Iris pigment epithelial cell (primary cell): ENCODE measurements around the gene PTF1A.
"Not testable (repeated sequence)": the region's sequence is repeated elsewhere in the genome, so short reads cannot be mapped to it uniquely, and the experiment has no call there.

Experiments
- DNase-seq: peaks from one replicate; pipeline ENCODE4 v3.0.0-alpha.2; 2011; ENCODE audit warnings: low read depth

Gene PTF1A

DNA sequence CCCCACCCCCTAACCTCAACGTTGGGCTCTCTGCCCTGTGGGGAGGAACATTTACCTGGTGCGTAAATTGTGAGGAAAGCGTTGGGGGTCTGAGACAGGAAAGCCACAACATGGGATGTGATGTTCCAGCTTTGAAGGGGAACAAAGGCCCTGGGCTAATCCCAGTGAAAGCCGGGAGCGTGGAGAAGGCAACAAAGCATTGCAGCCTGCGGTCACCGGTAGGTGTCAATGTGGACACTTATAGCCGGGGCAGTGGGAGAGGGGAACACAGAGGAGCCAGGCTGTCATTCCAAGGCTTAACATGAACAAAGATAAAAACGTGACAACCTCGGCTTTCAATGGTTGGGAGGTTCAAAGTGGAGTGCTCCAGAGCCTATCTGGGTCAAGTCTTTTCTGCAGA lies 12.7 kb downstream of the PTF1A start:
- no peak for DNase-seq

DNA sequence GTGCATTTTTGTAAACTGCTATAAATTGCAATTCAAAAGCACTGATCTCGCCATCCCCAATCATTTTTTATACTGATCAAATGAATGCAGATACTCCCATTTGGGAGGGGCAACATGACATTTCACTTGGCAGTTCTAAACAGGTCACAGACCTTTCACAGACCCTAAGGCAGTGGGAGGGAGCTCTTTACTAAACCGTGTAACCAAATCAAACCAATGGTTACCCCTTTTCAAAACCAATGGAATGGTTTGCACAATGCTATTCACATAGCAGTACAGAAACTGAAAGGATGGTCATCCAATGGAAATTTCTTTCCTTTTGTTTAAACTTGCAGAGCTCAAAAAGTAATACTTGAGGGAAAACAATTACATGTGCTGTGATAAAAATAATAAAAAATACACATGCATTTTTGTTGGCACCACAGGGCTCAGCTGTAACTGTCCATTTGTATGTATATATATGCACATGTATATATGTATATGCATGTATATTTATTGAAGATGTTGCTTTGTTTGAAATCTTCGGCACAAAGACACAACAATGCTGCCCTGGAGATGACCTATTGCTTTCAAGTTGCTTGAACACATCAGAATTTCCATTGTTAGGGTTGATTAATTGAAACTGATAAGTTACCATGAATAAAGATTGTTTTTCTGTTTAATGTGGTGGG lies 14.0 kb downstream of the PTF1A start:
- no peak for DNase-seq

DNA sequence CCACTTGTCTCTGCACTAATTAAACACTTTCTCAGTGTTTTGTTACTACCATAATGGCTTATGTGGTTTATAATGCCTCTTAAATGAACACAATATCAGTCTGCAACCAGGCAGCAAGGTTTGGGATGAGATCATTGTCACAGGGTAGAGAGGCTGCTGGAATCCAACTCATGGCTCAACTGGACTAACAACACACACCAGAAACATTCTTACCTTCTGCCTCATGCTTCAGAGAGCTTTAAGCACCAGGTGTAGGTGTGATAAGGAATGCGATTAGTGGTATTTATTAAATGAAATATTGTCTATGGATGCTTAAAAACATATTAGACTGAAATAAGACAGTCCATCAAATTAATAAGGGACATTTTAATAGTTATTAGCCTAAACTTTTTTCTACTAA lies 25.4 kb downstream of the PTF1A start:
- DNase-seq: no peak

DNA sequence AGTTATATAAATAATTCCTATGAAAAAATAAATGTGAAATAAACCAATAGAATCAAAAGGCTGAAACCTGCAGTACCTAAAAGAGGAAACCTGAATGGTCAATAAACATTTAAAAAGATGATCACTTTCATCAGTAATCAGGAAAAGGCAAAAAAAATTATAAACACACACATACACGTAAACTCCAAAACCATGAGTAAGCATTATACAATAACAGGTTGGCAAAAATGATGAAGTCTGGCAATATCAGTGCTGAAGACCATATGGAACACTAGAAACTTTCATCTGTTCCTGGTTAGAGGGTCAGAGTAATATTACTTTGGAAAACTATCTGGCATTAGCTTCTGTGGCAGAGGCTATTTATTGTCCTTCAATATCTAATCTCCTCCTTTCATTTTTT lies 38.5 kb downstream of the PTF1A start:
- DNase-seq: no peak

- no peak for DNase-seq
Measured at GRCh38 chr10:23238015-23238414, 45.9 kb downstream of the PTF1A start.

GRCh38 chr10:23241779-23242178 lies 49.7 kb downstream of the PTF1A start:
- DNase-seq: not testable (repeated sequence)
